ENCODE data around the gene C11orf21.
A peak's percentile ranks its signal among the peaks of the same experiment; 100 is the strongest.

Gene C11orf21

GRCh38 chr11:2301631-2302305 is at the start of gene C11orf21, which contains the start of gene TSPAN32:
TSS of gene C11orf21 (minus strand) at chr11:2301918. CDS start at chr11:2301808, 110 bp downstream.
TSS of gene TSPAN32 (plus strand) at chr11:2302013. CDS start at chr11:2302150, 137 bp downstream.
- H3K4me3 ChIP-seq (ENCODE audit: low read depth, low read length): no peak within 1 kb of the TSS

GRCh38 chr11:2348986-2349385 is 47.3 kb upstream of the C11orf21 start:
- TF ChIP-seq, protein P1, sequence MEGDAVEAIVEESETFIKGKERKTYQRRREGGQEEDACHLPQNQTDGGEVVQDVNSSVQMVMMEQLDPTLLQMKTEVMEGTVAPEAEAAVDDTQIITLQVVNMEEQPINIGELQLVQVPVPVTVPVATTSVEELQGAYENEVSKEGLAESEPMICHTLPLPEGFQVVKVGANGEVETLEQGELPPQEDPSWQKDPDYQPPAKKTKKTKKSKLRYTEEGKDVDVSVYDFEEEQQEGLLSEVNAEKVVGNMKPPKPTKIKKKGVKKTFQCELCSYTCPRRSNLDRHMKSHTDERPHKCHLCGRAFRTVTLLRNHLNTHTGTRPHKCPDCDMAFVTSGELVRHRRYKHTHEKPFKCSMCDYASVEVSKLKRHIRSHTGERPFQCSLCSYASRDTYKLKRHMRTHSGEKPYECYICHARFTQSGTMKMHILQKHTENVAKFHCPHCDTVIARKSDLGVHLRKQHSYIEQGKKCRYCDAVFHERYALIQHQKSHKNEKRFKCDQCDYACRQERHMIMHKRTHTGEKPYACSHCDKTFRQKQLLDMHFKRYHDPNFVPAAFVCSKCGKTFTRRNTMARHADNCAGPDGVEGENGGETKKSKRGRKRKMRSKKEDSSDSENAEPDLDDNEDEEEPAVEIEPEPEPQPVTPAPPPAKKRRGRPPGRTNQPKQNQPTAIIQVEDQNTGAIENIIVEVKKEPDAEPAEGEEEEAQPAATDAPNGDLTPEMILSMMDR (conservative IDR thresholded peaks at IDR 0.05; ENCODE audit: low read depth, low read length): no peak
- DNase-seq (ENCODE audit: low read depth): peak; percentile 31
- H3K4me3 ChIP-seq (ENCODE audit: low read depth, low read length): no peak overlapping the region

More at GRCh38 chr11:2301631-2302305, at the start of gene C11orf21, which contains the start of gene TSPAN32:
- TF ChIP-seq, protein P1 (conservative IDR thresholded peaks at IDR 0.05; ENCODE audit: low read depth, low read length): no peak
- DNase-seq (ENCODE audit: low read depth): peak; percentile 60

DNA sequence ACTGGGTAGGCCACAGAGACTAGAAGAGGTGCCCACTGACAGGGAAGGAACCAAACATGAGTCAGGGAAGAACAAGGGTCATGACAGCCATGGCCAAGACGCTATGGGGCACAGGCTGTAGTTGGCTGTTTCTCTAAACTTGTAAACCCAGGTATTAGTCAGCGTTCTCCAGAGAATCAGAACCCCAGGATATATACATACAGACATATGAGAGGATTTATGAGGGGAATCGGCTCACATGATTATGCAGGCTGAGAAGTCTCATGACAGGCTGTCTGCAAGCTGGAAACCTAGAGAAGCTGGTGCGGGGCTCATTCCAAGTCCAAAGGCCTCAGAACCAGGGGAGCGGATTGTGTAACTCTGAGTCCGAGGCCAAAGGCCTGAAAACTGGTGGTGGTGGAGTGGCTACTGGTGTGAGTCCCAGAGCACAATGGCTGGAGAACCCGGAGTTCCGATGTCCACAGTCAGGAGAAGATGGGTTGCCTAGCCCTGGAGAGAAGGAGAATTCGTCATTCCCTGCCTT is 45.7 kb upstream of the C11orf21 start:
- TF ChIP-seq, protein P1 (conservative IDR thresholded peaks at IDR 0.05; ENCODE audit: low read depth, low read length): no peak
- DNase-seq (ENCODE audit: low read depth): no peak
- H3K4me3 ChIP-seq (ENCODE audit: low read depth, low read length): no peak overlapping the region

- no peak for DNase-seq (ENCODE audit: low read depth)
- no peak overlapping the region for H3K4me3 ChIP-seq (ENCODE audit: low read depth, low read length)
- TF ChIP-seq, protein P1 (conservative IDR thresholded peaks at IDR 0.05; ENCODE audit: low read depth, low read length): no peak
These were observed 45.0 kb upstream of the C11orf21 start for GRCh38 chr11:2346586-2347307.

GRCh38 chr11:2346014-2346413 is 44.3 kb upstream of the C11orf21 start:
- DNase-seq (ENCODE audit: low read depth): no peak
- H3K4me3 ChIP-seq (ENCODE audit: low read depth, low read length): no peak overlapping the region
- TF ChIP-seq, protein P1 (conservative IDR thresholded peaks at IDR 0.05; ENCODE audit: low read depth, low read length): no peak

DNA sequence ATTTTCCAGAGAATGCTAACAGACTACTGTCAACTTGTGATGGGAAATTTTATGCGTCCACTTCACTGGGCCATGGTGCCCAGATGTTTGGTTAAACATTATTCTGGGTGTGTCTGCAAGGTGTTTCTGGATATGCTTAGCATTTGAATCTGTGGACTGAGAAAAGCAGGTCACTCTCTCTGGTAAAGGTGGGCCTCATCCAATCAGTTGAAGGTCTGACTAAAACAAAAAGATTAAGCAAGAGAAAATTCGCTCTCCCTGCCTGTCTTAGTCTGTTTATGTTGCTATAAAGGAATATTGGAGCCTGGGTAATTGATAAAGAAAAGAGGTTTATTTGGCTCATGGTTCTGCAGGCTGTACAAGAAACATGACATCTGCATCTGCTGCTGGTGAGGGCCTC is 43.3 kb upstream of the C11orf21 start:
- TF ChIP-seq, protein P1 (conservative IDR thresholded peaks at IDR 0.05; ENCODE audit: low read depth, low read length): no peak
- no peak for DNase-seq (ENCODE audit: low read depth)
- H3K4me3 ChIP-seq (ENCODE audit: low read depth, low read length): no peak overlapping the region

All from choroid plexus epithelial cell (primary cell).